HepG2 (cell line): Measurements from ENCODE around the gene SNED1. TPM values are rescaled to one million over a fixed set of nuclear protein-coding genes. Genes with fewer than 3 reads are reported as not detected.

Experiments
- ATAC-seq: fragments of 200-7000 bp; cut with Tn5 transposase; 3 replicates; pipeline ENCODE4 v1.9.1; 2020; ENCODE audit warnings: mild to moderate bottlenecking, moderate library complexity
- BruUV-seq: library from RNA; stranded (reverse); fragments of 400-500 nt; replicated peaks from 2 replicates; lab custom pipeline; 2021; lab: Mats Ljungman, UMichigan
- CTCF ChIA-PET: fragments of 300-600 bp; formaldehyde crosslinking; extraction: SDS; loops from one replicate; lab custom pipeline; 2021; ENCODE audit warnings: low total read pairs, inconsistent platforms, low intra/inter-chr PET ratio; lab: Yijun Ruan, JAX
- POLR2A ChIA-PET: fragments of 350-600 bp; sonication (Branson Sonifier 250); formaldehyde crosslinking; loops from one replicate; lab custom pipeline; 2020; ENCODE audit warnings: antibody characterized with exemption, inconsistent platforms; lab: Yijun Ruan, JAX
- DNase-seq: peaks from one replicate; pipeline ENCODE4 v3.0.0-alpha.2; 2015; ENCODE audit warnings: low spot score
- FAIRE-seq: peaks from 3 replicates; lab custom pipeline; 2011; peaks lifted over from hg19 to GRCh38; lab: Jason Lieb, UNC
- H2AFZ ChIP-seq: one replicate; pipeline ENCODE4 v1.6.1; 2011; ENCODE audit warnings: low read length, inconsistent platforms
- H3K27ac ChIP-seq: fragments of 300-600 bp; 3 replicates; pipeline ENCODE4 v1.8.0; 2011; ENCODE audit warnings: mixed run types, mild to moderate bottlenecking, mixed read lengths, low read length, inconsistent platforms; ENCODE audit not compliant: insufficient read depth; ENCODE audit errors: extremely low read length
- H3K27me3 ChIP-seq, 2 experiments: fragments of 200-600 bp in 1 of 2; 2 replicates in 1 of 2; 3 replicates in 1 of 2; pipeline versions ENCODE4 v1.6.0 to v1.8.0; 2011; ENCODE audit warnings: low read length in 2 of 2, mild to moderate bottlenecking in 2 of 2, moderate library complexity in 2 of 2, inconsistent platforms in 1 of 2; ENCODE audit not compliant: insufficient read depth in 2 of 2, control insufficient read depth in 1 of 2
- H3K36me3 ChIP-seq, 2 experiments: fragments of 200-600 bp in 1 of 2; replicated peaks in 1 of 2; 2 replicates in 1 of 2; 3 replicates in 1 of 2; pipeline versions ENCODE4 v1.5.1 to v1.8.0; 2011; ENCODE audit warnings: low read length in 2 of 2, inconsistent platforms in 1 of 2; ENCODE audit not compliant: insufficient read depth in 2 of 2, control insufficient read depth in 1 of 2
- H3K4me1 ChIP-seq: 2 replicates; pipeline ENCODE4 v1.5.1; 2012; ENCODE audit warnings: low read length, inconsistent platforms; ENCODE audit not compliant: insufficient read depth
- H3K4me2 ChIP-seq: 2 replicates; pipeline ENCODE4 v1.6.0; 2011; ENCODE audit warnings: low read depth, low read length, inconsistent platforms
- H3K4me3 ChIP-seq, 3 experiments: fragments of 200-600 bp in 1 of 3; sonication (generic), shearing (Covaris generic) in 1 of 3; replicated peaks in 1 of 3; 2 replicates each; pipeline ENCODE4 v1.5.1; 2011 to 2016; ENCODE audit warnings: low read length in 3 of 3, inconsistent platforms in 2 of 3, low read depth in 2 of 3, mild to moderate bottlenecking in 2 of 3, control low read depth in 1 of 3, mixed read lengths in 1 of 3; ENCODE audit not compliant: insufficient read depth in 1 of 3
- H3K79me2 ChIP-seq: one replicate; pipeline ENCODE4 v1.6.1; 2011; ENCODE audit warnings: low read length, inconsistent platforms; ENCODE audit not compliant: insufficient read depth
- H3K9ac ChIP-seq: 2 replicates; pipeline ENCODE4 v1.6.0; 2011; ENCODE audit warnings: mild to moderate bottlenecking, low read depth, low read length, inconsistent platforms; ENCODE audit not compliant: insufficient read depth
- H3K9me3 ChIP-seq: 2 replicates; pipeline ENCODE4 v1.5.1; 2012; ENCODE audit warnings: mild to moderate bottlenecking, low read length
- H4K20me1 ChIP-seq: 2 replicates; pipeline ENCODE4 v1.6.0; 2011; ENCODE audit warnings: inconsistent platforms, mild to moderate bottlenecking, low read length, moderate library complexity; ENCODE audit not compliant: insufficient read depth
- DZIP1 ChIP-seq: sonication (generic); formaldehyde crosslinking; IDR thresholded peaks from 2 replicates; pipeline ENCODE4 v1.5.0; 2020; ENCODE audit warnings: mild to moderate bottlenecking, missing genetic modification reagents
- RBFOX2 ChIP-seq: fragments of 200-400 bp; formaldehyde crosslinking; IDR thresholded peaks from 2 replicates; pipeline ENCODE4 v1.6.1; 2017; ENCODE audit warnings: low read depth, mild to moderate bottlenecking, low read length
- WIZ ChIP-seq: sonication (generic); formaldehyde crosslinking; IDR thresholded peaks from 2 replicates; pipeline ENCODE4 v1.5.1; 2020; ENCODE audit warnings: mild to moderate bottlenecking, missing genetic modification reagents
- ZNF317 ChIP-seq: sonication (generic); formaldehyde crosslinking; IDR thresholded peaks from 2 replicates; pipeline ENCODE4 v1.5.0; 2020; ENCODE audit warnings: mild to moderate bottlenecking, missing genetic modification reagents
- ZNF577 ChIP-seq: sonication (generic); formaldehyde crosslinking; IDR thresholded peaks from 2 replicates; pipeline ENCODE4 v1.4.0; 2020; ENCODE audit warnings: mild to moderate bottlenecking, low read depth, missing genetic modification reagents, borderline replicate concordance
- ZNF790 ChIP-seq: sonication (generic); formaldehyde crosslinking; IDR thresholded peaks from 2 replicates; pipeline ENCODE4 v1.8.0; 2022; ENCODE audit warnings: missing genetic modification reagents, mild to moderate bottlenecking, borderline replicate concordance
- ZSCAN25 ChIP-seq: sonication (generic); formaldehyde crosslinking; IDR thresholded peaks from 2 replicates; pipeline ENCODE4 v1.8.0; 2022; ENCODE audit warnings: mild to moderate bottlenecking, missing genetic modification reagents
- WGBS: methylation state at CpG from one replicate; pipeline ENCODE4 v1.1.6; 2017; ENCODE audit warnings: low lambda C conversion rate; 5-methylcytosine and 5-hydroxymethylcytosine counted together
- in situ Hi-C: cut with HindIII; loops from 2 replicates; pipeline ENCODE4 v1.10.0; 2017; ENCODE audit warnings: low pct_unique_long_range_greater_than_20kb; ENCODE audit not compliant: extremely low pct_ligation_motif_present
- intact Hi-C: fragments of 100-400 bp; cut with micrococcal nuclease; formaldehyde crosslinking; loops from one replicate; pipeline ENCODE4 v1.10.0; 2022; ENCODE audit not compliant: unreplicated experiment
- polyA plus RNA-seq, 8 experiments: library from polyadenylated mRNA; depleted of rRNA in 3 of 8; stranded (reverse) in 7 of 8; unstranded in 1 of 8; fragments of >200 nt; fragmentation: Illumina TruSeq in 4 of 8; extraction: Trizol in 4 of 8; gene quantifications; 2 replicates each; pipeline versions ENCODE4 v1.2.1 to v1.2.3, GENCODE V29; 2011 to 2016; ENCODE audit warnings: low read depth in 4 of 8, missing spikeins in 1 of 8, mixed read lengths in 1 of 8; ENCODE audit not compliant: insufficient read depth in 1 of 8
- total RNA-seq, 5 experiments: library from RNA; depleted of rRNA; stranded (reverse); fragments of >200 nt; fragmentation: Illumina TruSeq; extraction: Trizol; gene quantifications; 2 replicates each; pipeline ENCODE4 v1.2.3, GENCODE V29; 2016; ENCODE audit warnings: low read depth in 1 of 5

The SNED1 gene
- total and polyA plus RNA-seq, 2 of the 13 experiments (the other 11 are each of a cell fraction or from before 2014, with no cell fraction given) = 0.15 to 0.65 TPM

GRCh38 chr2:241005569-241005968 is 7.2 kb downstream of the SNED1 start:
- ATAC-seq = no peak
- H3K4me1 ChIP-seq = peaks cover 30% of the 10 kb centered on the region
- H3K36me3 ChIP-seq = no peaks in the 10 kb centered on the region
- TF ChIP-seq ZNF317 = peak; percentile 93
- TF ChIP-seq RBFOX2 = no peak
- no peak for TF ChIP-seq WIZ (CRISPR knock-in tag)
- no peak for TF ChIP-seq DZIP1 (CRISPR knock-in tag)
- TF ChIP-seq ZNF790 (CRISPR knock-in tag) = no peak
- no peak overlapping the region for H3K4me2 ChIP-seq
- in situ Hi-C loops (no loop called here), intact Hi-C loops (no loop called here)
- no peaks in the 10 kb centered on the region for H4K20me1 ChIP-seq
- H2AFZ ChIP-seq = no peak overlapping the region
- H3K27me3 ChIP-seq = peaks cover 2 to 25% of the 10 kb centered on the region in 2 experiments; a peak in 4 of 5 replicates
- FAIRE-seq = no peak
- peaks cover 5% of the 10 kb centered on the region; the same call in 1 of the 2 replicates for H3K9me3 ChIP-seq
- CTCF ChIA-PET = no interaction called here
- POLR2A ChIA-PET = no interaction called here
- no TSS peak for BruUV-seq
- 80% methylated on average over 2 of the region's 2 CpGs for WGBS
- no peak for DNase-seq
- no peak overlapping the region for H3K27ac ChIP-seq
- H3K79me2 ChIP-seq = no peaks in the 10 kb centered on the region
- H3K4me3 ChIP-seq = no peak overlapping the region
- no peak overlapping the region for H3K9ac ChIP-seq

DNA sequence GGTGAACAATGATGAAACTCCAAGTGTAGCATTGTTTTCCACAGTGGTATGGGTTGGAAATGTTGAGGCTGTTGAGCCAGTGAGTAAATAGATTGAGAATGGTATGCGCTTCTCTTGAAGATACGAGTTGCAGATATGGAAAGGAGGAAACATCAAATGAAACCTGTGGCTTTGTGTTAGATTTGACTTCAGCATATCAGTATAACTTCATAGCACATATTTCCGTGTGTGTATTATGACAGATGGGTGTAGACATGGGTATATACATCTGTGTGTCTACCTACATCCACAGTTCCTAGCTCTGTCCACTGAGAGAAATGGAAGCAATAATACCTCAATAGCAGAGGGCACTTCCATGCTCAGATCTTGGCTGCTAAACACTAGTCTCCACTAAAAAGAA is 8.0 kb downstream of the SNED1 start:
- in situ Hi-C loops = no loop called here
- POLR2A ChIA-PET = no interaction called here
- no peak for ATAC-seq

More for the DNA sequence above, 8.0 kb downstream of the SNED1 start:
- no peak for FAIRE-seq
- TF ChIP-seq ZNF577 (no peak), ZSCAN25 (CRISPR knock-in tag) (no peak)
- no peak overlapping the region for H3K4me3 ChIP-seq
- H4K20me1 ChIP-seq = no peaks in the 10 kb centered on the region
- no peak overlapping the region for H3K9ac ChIP-seq
- no peak overlapping the region for H3K4me2 ChIP-seq
- no TSS peak for BruUV-seq
- no peak overlapping the region for H2AFZ ChIP-seq
- H3K79me2 ChIP-seq = no peaks in the 10 kb centered on the region
- H3K27ac ChIP-seq = no peak overlapping the region
- CTCF ChIA-PET = no interaction called here
- no peaks in the 10 kb centered on the region for H3K36me3 ChIP-seq
- DNase-seq = no peak
- 53% methylated on average over 3 of the region's 3 CpGs for WGBS
- H3K4me1 ChIP-seq = peaks cover 23% of the 10 kb centered on the region
- peaks cover 2 to 30% of the 10 kb centered on the region in 2 experiments; a peak in 4 of 5 replicates for H3K27me3 ChIP-seq
- intact Hi-C loops = no loop called here
- H3K9me3 ChIP-seq = peaks cover 5% of the 10 kb centered on the region; the same call in 1 of the 2 replicates
